AG09309 (cell line): ENCODE data around the gene BAAT.

Experiments used
- DNase-seq: peaks from one replicate; pipeline ENCODE4 v3.0.0-alpha.2; 2010; ENCODE audit warnings: low read depth
- H3K4me3 ChIP-seq: 2 replicates; pipeline ENCODE4 v1.5.1; 2011; ENCODE audit warnings: mild to moderate bottlenecking, low read depth, low read length, moderate library complexity; ENCODE audit not compliant: control insufficient read depth
- CTCF ChIP-seq: IDR thresholded peaks from 2 replicates; pipeline ENCODE4 v1.5.1; 2011; ENCODE audit warnings: mild to moderate bottlenecking, low read depth, low read length, inconsistent platforms; ENCODE audit not compliant: insufficient read depth, control insufficient read depth; ENCODE audit errors: missing control alignments

BAAT gene

GRCh38 chr9:101415578-101415977 lies 30.8 kb upstream of the BAAT start:
- no peak for DNase-seq
- H3K4me3 ChIP-seq = no peak overlapping the region
- no peak for TF ChIP-seq CTCF

GRCh38 chr9:101414839-101415238 lies 30.0 kb upstream of the BAAT start:
- DNase-seq = no peak
- TF ChIP-seq CTCF = no peak
- H3K4me3 ChIP-seq = no peak overlapping the region

- no peak for TF ChIP-seq CTCF
- DNase-seq = no peak
- H3K4me3 ChIP-seq = no peak overlapping the region
Observed at GRCh38 chr9:101409079-101409477, 24.3 kb upstream of the BAAT start.

- no peak overlapping the region for H3K4me3 ChIP-seq
- no peak for DNase-seq
- TF ChIP-seq CTCF = no peak
Observed at GRCh38 chr9:101408374-101409078, 23.7 kb upstream of the BAAT start.

- no peak for DNase-seq
- no peak overlapping the region for H3K4me3 ChIP-seq
- no peak for TF ChIP-seq CTCF
Observed at GRCh38 chr9:101403516-101404285, 18.9 kb upstream of the BAAT start.

GRCh38 chr9:101400120-101400519 lies 15.3 kb upstream of the BAAT start:
- H3K4me3 ChIP-seq = peak overlapping the region; percentile 12
- no peak for DNase-seq
- TF ChIP-seq CTCF = no peak

GRCh38 chr9:101399643-101399970 lies 14.8 kb upstream of the BAAT start:
- peak overlapping the region; percentile 82 for H3K4me3 ChIP-seq
- no peak for DNase-seq

More at GRCh38 chr9:101399643-101399970, 14.8 kb upstream of the BAAT start:
- TF ChIP-seq CTCF = no peak
